Fibroblast of mammary gland (primary cell): ENCODE data around the gene DNAAF8.

Experiments
- DNase-seq: peaks from one replicate; pipeline ENCODE4 v3.0.0-alpha.2; 2010; ENCODE audit warnings: low read depth
- H3K4me3 ChIP-seq: 2 replicates; pipeline ENCODE4 v1.5.1; 2011; ENCODE audit warnings: low read depth, mild to moderate bottlenecking, low read length, moderate library complexity; ENCODE audit not compliant: control insufficient read depth
- CTCF ChIP-seq: conservative IDR thresholded peaks from 2 replicates; pipeline ENCODE4 v1.5.1; 2011; ENCODE audit warnings: low read depth, low read length, inconsistent platforms; ENCODE audit not compliant: control insufficient read depth, insufficient read depth

The DNAAF8 gene

GRCh38 chr16:4706871-4707270 lies 27.5 kb upstream of the DNAAF8 start:
- H3K4me3 ChIP-seq, result no peak overlapping the region
- no peak for TF ChIP-seq CTCF
- DNase-seq, result no peak

DNA sequence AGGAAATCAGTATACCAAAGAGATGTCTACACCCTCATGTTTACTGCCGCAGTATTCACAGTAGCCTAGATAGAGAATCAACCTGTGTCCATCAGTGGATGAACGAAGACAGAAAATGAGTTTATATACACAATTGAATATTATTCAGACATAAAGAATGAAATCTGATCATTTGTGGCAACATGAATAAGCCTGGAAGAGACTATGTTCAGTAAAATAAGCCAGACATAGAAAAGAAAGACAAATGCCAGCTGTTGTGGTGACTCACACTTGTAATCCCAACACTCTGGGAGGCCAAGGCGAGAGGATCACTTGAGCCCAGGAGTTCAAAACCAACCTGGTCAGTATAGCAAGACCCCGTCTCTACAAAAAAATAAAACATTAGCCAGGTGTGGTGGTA lies 24.9 kb upstream of the DNAAF8 start:
- peak; percentile 58 for DNase-seq
- no peak overlapping the region for H3K4me3 ChIP-seq
- no peak for TF ChIP-seq CTCF

DNA sequence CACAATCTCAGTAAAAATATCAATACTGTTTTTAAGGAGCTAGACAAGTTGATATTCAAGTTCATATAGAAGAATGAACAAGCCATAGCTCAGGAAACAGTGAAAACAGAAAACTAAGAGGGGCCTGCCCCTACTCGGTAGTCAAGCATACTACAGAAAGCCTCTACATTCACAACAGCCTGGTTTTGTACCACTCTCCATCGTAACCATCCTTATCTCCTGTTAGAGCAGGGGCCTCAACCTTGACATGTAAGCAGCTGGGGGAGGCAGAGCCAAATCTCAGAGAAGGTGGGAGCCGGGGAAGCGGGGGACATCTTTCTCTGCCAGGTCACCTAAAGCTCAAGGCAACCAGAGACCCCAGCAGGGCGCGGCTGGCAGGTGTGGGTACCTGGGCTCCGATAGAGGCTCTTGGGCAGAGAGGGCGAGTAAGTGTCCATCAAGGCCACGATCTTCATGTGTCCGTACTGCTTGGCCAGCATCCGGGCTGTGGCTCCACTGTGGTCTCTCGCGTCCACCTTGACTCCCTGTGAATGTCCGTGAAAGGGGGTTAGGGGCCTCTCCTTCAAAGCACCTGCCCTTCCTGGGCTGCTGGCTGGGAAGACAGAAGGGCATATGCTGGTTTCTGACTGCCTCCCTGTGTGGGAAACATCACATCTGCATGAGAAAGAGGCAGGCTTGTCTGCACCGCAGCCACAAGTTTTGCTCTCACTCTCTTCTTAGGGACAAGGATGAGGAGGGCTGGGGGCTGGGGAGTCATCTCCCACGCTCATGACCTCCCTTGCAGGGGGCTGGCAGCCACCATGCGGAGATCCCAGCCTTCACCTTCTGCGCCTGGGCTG lies 20.5 kb upstream of the DNAAF8 start:
- DNase-seq, result no peak
- no peak overlapping the region for H3K4me3 ChIP-seq
- no peak for TF ChIP-seq CTCF

- no peak for TF ChIP-seq CTCF
- no peak for DNase-seq
- no peak overlapping the region for H3K4me3 ChIP-seq
These were observed 19.3 kb upstream of the DNAAF8 start for GRCh38 chr16:4714996-4715395.

DNA sequence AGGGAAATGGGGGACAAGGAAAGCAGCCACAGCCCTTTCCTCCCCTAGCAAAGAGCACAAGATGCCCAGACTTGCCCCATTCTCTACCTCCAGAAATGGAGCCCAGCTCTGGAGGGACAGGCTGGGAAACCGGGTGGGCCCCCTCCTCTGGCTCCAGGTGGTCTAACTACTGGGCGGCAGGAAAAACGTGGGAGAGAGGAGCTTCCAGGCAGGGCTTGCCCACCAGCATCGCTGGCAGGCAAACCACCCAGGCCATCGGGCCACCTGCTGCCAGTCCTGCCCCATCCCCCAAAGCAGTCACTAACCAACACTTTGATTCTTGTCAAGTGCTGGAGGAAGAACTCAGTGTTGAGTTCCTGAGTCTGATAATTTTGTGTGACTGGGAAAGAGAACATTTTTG lies 15.9 kb upstream of the DNAAF8 start:
- TF ChIP-seq CTCF, result no peak
- no peak for DNase-seq
- no peak overlapping the region for H3K4me3 ChIP-seq

- H3K4me3 ChIP-seq, result no peak overlapping the region
- DNase-seq, result no peak
- no peak for TF ChIP-seq CTCF
These were observed 11.1 kb upstream of the DNAAF8 start for GRCh38 chr16:4723071-4723767.
